HEK293T (cell line): ENCODE measurements around the gene LHPP.

Source experiments
- CTCF ChIA-PET: fragments of 350-600 bp; formaldehyde crosslinking; extraction: SDS; loops from one replicate; lab custom pipeline; 2021; ENCODE audit warnings: antibody characterized with exemption, inconsistent platforms; lab: Yijun Ruan, JAX
- POLR2A ChIA-PET: fragments of 350-600 bp; formaldehyde crosslinking; extraction: SDS; loops from one replicate; lab custom pipeline; 2020; ENCODE audit warnings: antibody characterized with exemption, inconsistent platforms; lab: Yijun Ruan, JAX
- DNase-seq: peaks from one replicate; pipeline ENCODE4 v3.0.0; 2012; ENCODE audit warnings: mixed read lengths; ENCODE audit errors: extremely low spot score
- ARNT ChIP-seq: fragments of 450-650 bp; IDR thresholded peaks from 2 replicates; pipeline ENCODE4 v1.6.1; 2017; ENCODE audit warnings: mild to moderate bottlenecking
- BHLHE40 ChIP-seq: fragments of 450-650 bp; IDR thresholded peaks from 2 replicates; pipeline ENCODE4 v1.6.1; 2016; ENCODE audit warnings: mild to moderate bottlenecking, moderate library complexity, borderline replicate concordance
- CTBP1 ChIP-seq: fragments of 450-650 bp; IDR thresholded peaks from 2 replicates; pipeline ENCODE4 v1.6.1; 2016; ENCODE audit warnings: borderline replicate concordance
- ELF4 ChIP-seq: fragments of 450-650 bp; IDR thresholded peaks from 2 replicates; pipeline ENCODE4 v1.6.1; 2017; ENCODE audit warnings: antibody characterized with exemption
- FOXA1 ChIP-seq: fragments of 450-650 bp; IDR thresholded peaks from 2 replicates; pipeline ENCODE4 v1.6.1; 2016; ENCODE audit warnings: mild to moderate bottlenecking
- FOXK2 ChIP-seq: fragments of 450-650 bp; IDR thresholded peaks from 2 replicates; pipeline ENCODE4 v1.6.1; 2016; ENCODE audit warnings: mild to moderate bottlenecking
- FOXM1 ChIP-seq: fragments of 450-650 bp; IDR thresholded peaks from 2 replicates; pipeline ENCODE4 v1.6.1; 2017; ENCODE audit warnings: mild to moderate bottlenecking, borderline replicate concordance
- HDGF ChIP-seq: fragments of 450-650 bp; IDR thresholded peaks from 2 replicates; pipeline ENCODE4 v1.6.1; 2017; ENCODE audit warnings: antibody characterized with exemption, borderline replicate concordance
- L3MBTL2 ChIP-seq: fragments of 450-650 bp; conservative IDR thresholded peaks from 2 replicates; pipeline ENCODE4 v1.6.1; 2016; ENCODE audit warnings: mild to moderate bottlenecking
- LEF1 ChIP-seq: fragments of 450-650 bp; IDR thresholded peaks from 2 replicates; pipeline ENCODE4 v1.6.1; 2017; ENCODE audit warnings: mild to moderate bottlenecking, borderline replicate concordance
- NFRKB ChIP-seq: fragments of 450-650 bp; IDR thresholded peaks from 2 replicates; pipeline ENCODE4 v1.6.1; 2016; ENCODE audit warnings: mild to moderate bottlenecking, moderate library complexity
- PKNOX1 ChIP-seq: fragments of 450-650 bp; IDR thresholded peaks from 2 replicates; pipeline ENCODE4 v1.6.1; 2016
- SP1 ChIP-seq: fragments of 450-650 bp; IDR thresholded peaks from 2 replicates; pipeline ENCODE4 v1.6.1; 2017
- SUZ12 ChIP-seq: fragments of 450-650 bp; IDR thresholded peaks from 2 replicates; pipeline ENCODE4 v1.6.1; 2016; ENCODE audit warnings: mild to moderate bottlenecking
- TARDBP ChIP-seq: fragments of 450-650 bp; IDR thresholded peaks from 2 replicates; pipeline ENCODE4 v1.6.1; 2016
- ZNF384 ChIP-seq: fragments of 450-650 bp; IDR thresholded peaks from 2 replicates; pipeline ENCODE4 v1.6.1; 2016

Gene LHPP

GRCh38 chr10:124619195-124619594, 157.6 kb downstream of the LHPP start:
- no peak for DNase-seq
- POLR2A ChIA-PET: no interaction called here

GRCh38 chr10:124619802-124620490, 158.3 kb downstream of the LHPP start:
- TF ChIP-seq ZNF384: no peak
- TF ChIP-seq NFRKB: no peak
- no peak for TF ChIP-seq ELF4
- TF ChIP-seq HDGF: no peak
- no peak for TF ChIP-seq ARNT
- TF ChIP-seq TARDBP: no peak
- TF ChIP-seq FOXK2: no peak
- TF ChIP-seq CTBP1: no peak
- TF ChIP-seq FOXM1: no peak
- CTCF ChIA-PET: interaction anchor here (0.7 kb wide), 1 partner anchor 79 kb away, joined by 3 read pairs; no protein-coding TSS in a partner anchor
- POLR2A ChIA-PET: no interaction called here

More at GRCh38 chr10:124619195-124619594, 157.6 kb downstream of the LHPP start:
- CTCF ChIA-PET: no interaction called here
- TF ChIP-seq PKNOX1: no peak
- TF ChIP-seq ZNF384: no peak
- no peak for TF ChIP-seq HDGF
- no peak for TF ChIP-seq ARNT
- TF ChIP-seq FOXA1: no peak
- TF ChIP-seq NFRKB: no peak
- TF ChIP-seq SP1: no peak
- TF ChIP-seq LEF1: no peak
- TF ChIP-seq CTBP1: no peak
- TF ChIP-seq SUZ12: no peak
- no peak for TF ChIP-seq ELF4
- TF ChIP-seq TARDBP: no peak
- no peak for TF ChIP-seq BHLHE40
- TF ChIP-seq FOXK2: no peak
- no peak for TF ChIP-seq FOXM1
- no peak for TF ChIP-seq L3MBTL2

GRCh38 chr10:124621637-124622036, 160.0 kb downstream of the LHPP start:
- no peak for DNase-seq
- POLR2A ChIA-PET: no interaction called here
- CTCF ChIA-PET: interaction anchor here (0.6 kb wide), 1 partner anchor 627 kb away, joined by 3 read pairs; no protein-coding TSS in a partner anchor
- TF ChIP-seq CTBP1 (no peak), BHLHE40 (no peak)

More at GRCh38 chr10:124619802-124620490, 158.3 kb downstream of the LHPP start:
- no peak for DNase-seq

- POLR2A ChIA-PET: no interaction called here
- DNase-seq: no peak
- CTCF ChIA-PET: no interaction called here
- TF ChIP-seq L3MBTL2: no peak
- no peak for TF ChIP-seq PKNOX1
- TF ChIP-seq FOXA1: no peak
- TF ChIP-seq SUZ12: no peak
Observed at GRCh38 chr10:124622158-124622557, 160.5 kb downstream of the LHPP start.

GRCh38 chr10:124622866-124623536, 161.4 kb downstream of the LHPP start:
- TF ChIP-seq FOXK2: no peak
- TF ChIP-seq LEF1: no peak
- TF ChIP-seq NFRKB: no peak
- no peak for TF ChIP-seq FOXA1
- no peak for TF ChIP-seq L3MBTL2
- TF ChIP-seq FOXM1: no peak
- no peak for TF ChIP-seq SP1
- no peak for TF ChIP-seq TARDBP
- TF ChIP-seq ZNF384: no peak
- no peak for TF ChIP-seq ARNT
- no peak for TF ChIP-seq ELF4
- no peak for TF ChIP-seq PKNOX1
- no peak for TF ChIP-seq HDGF
- TF ChIP-seq CTBP1: no peak
- no peak for DNase-seq
- ChIA-PET CTCF (no interaction called here), POLR2A (no interaction called here)

GRCh38 chr10:124624006-124624405, 162.4 kb downstream of the LHPP start:
- DNase-seq: no peak
- TF ChIP-seq CTBP1: no peak
- TF ChIP-seq FOXK2: no peak
- TF ChIP-seq FOXA1: no peak
- no peak for TF ChIP-seq NFRKB
- no peak for TF ChIP-seq SUZ12
- no peak for TF ChIP-seq TARDBP
- no peak for TF ChIP-seq LEF1
- POLR2A ChIA-PET: no interaction called here
- CTCF ChIA-PET: interaction anchor here (0.6 kb wide), 1 partner anchor 71 kb away, joined by 3 read pairs; no protein-coding TSS in a partner anchor
